Motor neuron (in vitro differentiated cells): Measurements from ENCODE around the gene PRDM16. TPM values are rescaled to one million over a fixed set of nuclear protein-coding genes. Genes with fewer than 3 reads are reported as not detected.

Experiments
- ATAC-seq, 8 experiments: fragments of 200-7000 bp; cut with Tn5 transposase; replicated peaks in 6 of 8; 2 replicates each; pipeline ENCODE4 v1.8.0; 2021; ENCODE audit warnings: mild to moderate bottlenecking in 8 of 8, moderate library complexity in 8 of 8
- H3K27ac ChIP-seq, 2 donors: fragments of 250-450 bp; sonication (Bioruptor Pico); 2 replicates each; pipeline ENCODE4 v1.9.0; 2021; ENCODE audit warnings: antibody characterized with exemption in 2 of 2, mild to moderate bottlenecking in 2 of 2, moderate library complexity in 1 of 2
- H3K4me1 ChIP-seq, 2 donors: fragments of 250-450 bp; sonication (Bioruptor Pico); replicated peaks in 1 of 2; 2 replicates each; pipeline ENCODE4 v1.6.1; 2021; ENCODE audit warnings: antibody characterized with exemption in 2 of 2, mild to moderate bottlenecking in 2 of 2, moderate library complexity in 1 of 2
- H3K4me3 ChIP-seq, 5 donors: fragments of 250-450 bp; sonication (Bioruptor Pico); 2 replicates each; pipeline ENCODE4 v1.9.0; 2021; ENCODE audit warnings: antibody characterized with exemption in 5 of 5, mild to moderate bottlenecking in 5 of 5, moderate library complexity in 4 of 5
- WGBS, 10 experiments: fragments of 450-650 bp; shearing (Covaris generic); methylation state at CpG; one replicate each; pipeline ENCODE4 v1.0.0; 2022; 5-methylcytosine and 5-hydroxymethylcytosine counted together
- in situ Hi-C, 9 experiments: fragments of 400-800 bp; cut with MboI; loops; one replicate each; pipeline ENCODE4 v1.15.0; 2021; ENCODE audit warnings: low sequenced_read_pairs in 9 of 9, low pct_unique_long_range_greater_than_20kb in 2 of 9; ENCODE audit not compliant: unreplicated experiment in 9 of 9
- total RNA-seq, 8 experiments: library from RNA; unstranded; fragments of 300-600 nt; gene quantifications; 2 replicates each; pipeline versions ENCODE4 v1.2.3 to v1.2.4, GENCODE V29; 2022

PRDM16 gene
- total RNA-seq, 8 experiments from 2014 or later, result 0.18 to 2.9 (median 0.42) TPM

- in situ Hi-C loops, result no loop called here
- WGBS, 10 experiments, result 47 to 90% (median 60%) methylated on average over 1 to 3 of the region's 3 CpGs; no CpG with 5 or more reads in 6 of the 10 experiments
Observed at GRCh38 chr1:3124246-3124645, 55.2 kb downstream of the PRDM16 start.

GRCh38 chr1:3125078-3125477, 56.1 kb downstream of the PRDM16 start:
- peaks cover 0 to 66% of the 10 kb centered on the region in 2 donors for H3K4me1 ChIP-seq
- no peak overlapping the region for H3K27ac ChIP-seq
- peak in 3 of 8 experiments; percentile 84 to 89 (median 85) for ATAC-seq
- in situ Hi-C loops, result no loop called here
- H3K4me3 ChIP-seq, result no peak overlapping the region
- WGBS, 10 experiments, result 42 to 100% (median 66%) methylated on average over 1 to 14 of the region's 15 CpGs; no CpG with 5 or more reads in 6 of the 10 experiments

More at GRCh38 chr1:3124246-3124645, 55.2 kb downstream of the PRDM16 start:
- no peak overlapping the region for H3K4me3 ChIP-seq
- no peak overlapping the region for H3K27ac ChIP-seq
- peaks cover 0 to 74% of the 10 kb centered on the region in 2 donors for H3K4me1 ChIP-seq
- no peak for ATAC-seq

DNA sequence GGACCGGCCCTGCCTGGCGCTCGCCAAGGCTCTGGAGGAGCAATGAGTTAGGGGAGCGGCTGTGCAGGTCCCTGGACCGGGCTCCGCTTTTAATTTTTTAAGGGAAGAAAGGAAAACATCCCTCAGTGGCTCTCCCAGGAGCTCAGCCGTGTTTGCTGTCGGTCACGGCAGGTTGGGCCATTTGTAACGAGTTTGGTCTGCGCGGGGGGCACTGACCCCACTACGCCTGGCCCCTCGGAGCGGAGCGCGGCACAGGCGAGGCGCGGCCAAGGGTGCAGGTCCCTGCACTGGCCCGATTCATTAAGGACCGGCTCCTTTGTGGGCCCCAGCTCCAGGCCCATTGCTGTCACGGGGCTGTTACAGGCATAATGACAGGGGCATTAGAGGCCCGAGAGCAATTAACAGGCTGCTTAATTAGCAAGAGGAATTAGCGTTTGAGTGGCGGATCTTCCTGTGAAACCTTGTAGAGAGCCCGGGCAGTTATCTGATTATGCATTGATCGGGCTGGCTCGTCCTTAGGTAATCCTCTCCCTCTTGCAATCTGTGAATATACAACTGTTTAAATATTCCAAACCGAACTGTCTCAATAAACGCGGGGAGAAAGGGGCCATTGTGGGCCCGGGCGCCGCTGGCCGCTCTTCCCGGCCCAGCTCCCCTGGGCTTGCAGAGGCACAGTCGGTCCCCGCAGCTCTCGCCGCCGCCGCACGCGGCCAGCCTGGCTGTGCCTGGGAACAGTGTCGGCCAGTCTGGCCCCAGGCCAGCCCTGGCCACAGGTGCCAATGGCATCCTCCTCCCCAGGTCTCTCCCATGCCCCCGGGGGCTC, 56.8 kb downstream of the PRDM16 start:
- peak in 2 of 8 experiments; percentile 8 to 19 for ATAC-seq
- Histone ChIP-seq H3K27ac (no peak overlapping the region), H3K4me1 (peaks cover 0 to 60% of the 10 kb centered on the region in 2 donors), H3K4me3 (no peak overlapping the region)
- WGBS, 10 experiments, result 58 to 100% (median 82%) methylated on average over 1 to 42 of the region's 47 CpGs; no CpG with 5 or more reads in 2 of the 10 experiments
- in situ Hi-C loops, result no loop called here

DNA sequence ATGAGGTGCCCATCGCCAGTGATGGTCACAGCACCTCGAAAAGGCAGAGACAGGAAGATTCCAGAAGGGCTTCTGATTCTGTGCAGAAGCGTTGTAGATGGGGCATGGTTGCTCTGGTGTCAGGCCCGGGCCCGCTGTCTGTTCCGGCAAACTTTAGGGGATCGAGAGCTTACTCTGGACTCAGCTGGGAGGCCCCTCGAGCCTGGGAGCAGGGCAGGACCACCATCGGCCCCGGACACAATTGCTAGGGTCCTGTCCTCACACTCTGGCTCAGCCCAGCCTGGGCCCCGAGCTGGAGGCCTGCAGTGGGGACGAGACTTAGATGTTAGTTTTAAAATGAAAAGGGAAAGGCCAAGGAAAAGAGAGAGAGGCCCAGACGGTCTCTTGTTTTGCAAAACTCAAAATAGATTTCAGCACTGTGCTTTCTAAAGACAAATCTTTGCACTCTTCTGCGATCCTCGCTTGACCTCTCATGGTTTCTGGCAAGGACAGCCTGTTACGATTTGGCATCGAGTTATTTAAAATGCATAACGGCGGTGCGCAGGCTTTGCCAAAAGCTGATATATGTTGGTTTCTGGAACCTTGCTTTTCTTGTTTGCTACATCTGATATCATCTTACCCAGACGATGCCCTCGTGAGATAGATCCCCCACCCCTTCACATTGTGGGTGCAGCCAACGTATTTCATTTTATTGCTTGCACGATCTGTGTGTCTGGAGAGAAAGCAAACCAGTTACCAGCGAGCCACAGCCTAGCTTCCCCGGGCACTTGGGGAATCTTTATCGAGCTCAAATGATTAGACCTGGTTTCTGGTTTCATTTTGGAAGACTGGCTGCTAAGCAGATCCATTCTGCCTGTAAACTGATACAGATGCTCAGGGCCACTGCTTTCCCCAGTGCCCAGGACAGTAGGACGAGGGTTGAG, 58.0 kb downstream of the PRDM16 start:
- ATAC-seq, result no peak
- in situ Hi-C loops, result no loop called here
- WGBS, 10 experiments, result 14 to 82% (median 54%) methylated on average over 3 to 19 of the region's 28 CpGs
- no peak overlapping the region for H3K27ac ChIP-seq
- H3K4me1 ChIP-seq, result peaks cover 0 to 52% of the 10 kb centered on the region in 2 donors
- H3K4me3 ChIP-seq, result no peak overlapping the region

- Histone ChIP-seq H3K4me1 (peaks cover 0 to 46% of the 10 kb centered on the region in 2 donors), H3K27ac (no peak overlapping the region), H3K4me3 (no peak overlapping the region)
- no peak for ATAC-seq
- 32 to 76% methylated on average over 5 to 9 of the region's 12 CpGs; no CpG with 5 or more reads in 8 of the 10 experiments for WGBS, 10 experiments
- in situ Hi-C loops, result no loop called here
Observed at GRCh38 chr1:3127738-3128137, 58.7 kb downstream of the PRDM16 start.

- ATAC-seq, result no peak
- H3K4me1 ChIP-seq, result peaks cover 0 to 44% of the 10 kb centered on the region in 2 donors
Observed at GRCh38 chr1:3128431-3129132, 59.6 kb downstream of the PRDM16 start.

GRCh38 chr1:3129133-3129490, 60.1 kb downstream of the PRDM16 start:
- in situ Hi-C loops, result no loop called here
- WGBS, 10 experiments, result 42 to 89% (median 65%) methylated on average over 3 to 8 of the region's 8 CpGs; no CpG with 5 or more reads in 5 of the 10 experiments
- Histone ChIP-seq H3K4me1 (peaks cover 0 to 40% of the 10 kb centered on the region in 2 donors), H3K27ac (no peak overlapping the region), H3K4me3 (no peak overlapping the region)
- no peak for ATAC-seq

More at GRCh38 chr1:3128431-3129132, 59.6 kb downstream of the PRDM16 start:
- Histone ChIP-seq H3K27ac (no peak overlapping the region), H3K4me3 (no peak overlapping the region)
- in situ Hi-C loops, result no loop called here
- WGBS, 10 experiments, result 7 to 100% (median 68%) methylated on average over 1 to 21 of the region's 26 CpGs; no CpG with 5 or more reads in 2 of the 10 experiments

GRCh38 chr1:3130268-3130667, 61.3 kb downstream of the PRDM16 start:
- peaks cover 0 to 31% of the 10 kb centered on the region in 2 donors for H3K4me1 ChIP-seq
- WGBS, 10 experiments, result 56 to 87% (median 74%) methylated on average over 1 to 7 of the region's 13 CpGs; no CpG with 5 or more reads in 2 of the 10 experiments
- no peak for ATAC-seq
- no peak overlapping the region for H3K4me3 ChIP-seq
- no peak overlapping the region for H3K27ac ChIP-seq
- in situ Hi-C loops, result no loop called here

- in situ Hi-C loops, result no loop called here
- peaks cover 0 to 24% of the 10 kb centered on the region in 2 donors for H3K4me1 ChIP-seq
- ATAC-seq, result no peak
- no peak overlapping the region for H3K4me3 ChIP-seq
- 31 to 100% (median 70%) methylated on average over 2 to 10 of the region's 12 CpGs; no CpG with 5 or more reads in 6 of the 10 experiments for WGBS, 10 experiments
- H3K27ac ChIP-seq, result no peak overlapping the region
Observed at GRCh38 chr1:3132660-3133059, 63.7 kb downstream of the PRDM16 start.

DNA sequence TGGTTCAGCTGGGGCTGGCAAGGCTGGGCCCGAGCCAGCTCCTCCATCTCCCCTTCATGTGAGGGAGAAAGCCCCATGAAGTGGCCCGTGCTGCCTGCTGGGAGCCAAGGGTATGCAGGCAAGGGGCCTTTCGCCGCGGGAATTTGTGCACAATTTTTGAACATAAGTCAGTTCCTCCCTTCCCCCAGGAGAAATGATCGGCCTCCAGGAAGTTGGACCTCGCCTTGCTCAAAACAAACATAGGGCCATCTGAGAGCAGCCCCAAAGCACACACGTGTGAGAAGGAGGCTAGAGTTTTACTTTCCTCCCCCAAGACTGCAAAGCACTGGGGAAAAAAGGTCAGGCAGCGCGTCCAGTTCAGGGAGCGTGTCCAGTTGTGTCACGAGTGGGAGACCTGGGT, 64.7 kb downstream of the PRDM16 start:
- in situ Hi-C loops, result no loop called here
- no peak overlapping the region for H3K4me3 ChIP-seq
- no peak overlapping the region for H3K27ac ChIP-seq
- WGBS, 10 experiments, result 52 to 100% (median 93%) methylated on average over 1 to 12 of the region's 12 CpGs; no CpG with 5 or more reads in 1 of the 10 experiments
- no peak for ATAC-seq
- peaks cover 0 to 22% of the 10 kb centered on the region in 2 donors for H3K4me1 ChIP-seq

- Histone ChIP-seq H3K4me3 (no peak overlapping the region), H3K27ac (no peak overlapping the region), H3K4me1 (peaks cover 0 to 31% of the 10 kb centered on the region in 2 donors)
- in situ Hi-C loops, result no loop called here
- ATAC-seq, result no peak
- 30 to 96% (median 77%) methylated on average over 2 to 27 of the region's 36 CpGs; no CpG with 5 or more reads in 3 of the 10 experiments for WGBS, 10 experiments
Observed at GRCh38 chr1:3134381-3135072, 65.5 kb downstream of the PRDM16 start.
